ENCODE data around the gene PDE8A. TPM values are rescaled to one million over a fixed set of nuclear protein-coding genes. Genes with fewer than 3 reads are reported as not detected.

Gene PDE8A
- total RNA-seq, 2 donors from 2014 or later: 63.3 to 85.3 TPM

GRCh38 chr15:85142312-85142711 is 160.7 kb downstream of the PDE8A start:
- no peak for TF ChIP-seq CTCF (IDR thresholded peaks at IDR 0.05)
- DNase-seq: no peak
- intact Hi-C loops (cut with DNase I): no loop called here
- no peaks in the 10 kb centered on the region for H3K9me3 ChIP-seq
- no peak overlapping the region for H3K9ac ChIP-seq (ENCODE audit: low read depth in 2 of 2, low read length in 2 of 2)
- no peaks in the 10 kb centered on the region for H3K27me3 ChIP-seq
- no peaks in the 10 kb centered on the region for H3K4me1 ChIP-seq
- H3K27ac ChIP-seq: no peak overlapping the region
- H3K36me3 ChIP-seq: no peaks in the 10 kb centered on the region
- no peak overlapping the region for H3K4me3 ChIP-seq

- TF ChIP-seq CTCF (IDR thresholded peaks at IDR 0.05): no peak
- intact Hi-C loops (cut with DNase I): no loop called here
- Histone ChIP-seq H3K36me3 (no peaks in the 10 kb centered on the region), H3K4me1 (no peaks in the 10 kb centered on the region), H3K27me3 (no peaks in the 10 kb centered on the region), H3K9me3 (no peaks in the 10 kb centered on the region), H3K27ac (no peak overlapping the region), H3K4me3 (no peak overlapping the region), H3K9ac (ENCODE audit: low read depth in 2 of 2, low read length in 2 of 2) (no peak overlapping the region)
- DNase-seq: no peak
Observed at GRCh38 chr15:85149465-85150129, 167.9 kb downstream of the PDE8A start.

GRCh38 chr15:85150130-85150480 is 168.4 kb downstream of the PDE8A start:
- H3K9me3 ChIP-seq: no peaks in the 10 kb centered on the region
- H3K27ac ChIP-seq: no peak overlapping the region
- no peak for TF ChIP-seq CTCF (IDR thresholded peaks at IDR 0.05)
- no peak overlapping the region for H3K9ac ChIP-seq (ENCODE audit: low read depth in 2 of 2, low read length in 2 of 2)
- no peak for DNase-seq
- no peak overlapping the region for H3K4me3 ChIP-seq
- H3K27me3 ChIP-seq: no peaks in the 10 kb centered on the region
- no peaks in the 10 kb centered on the region for H3K4me1 ChIP-seq
- H3K36me3 ChIP-seq: no peaks in the 10 kb centered on the region
- intact Hi-C loops (cut with DNase I): no loop called here

GRCh38 chr15:85151145-85151544 is 169.5 kb downstream of the PDE8A start:
- DNase-seq: no peak
- no peak for TF ChIP-seq CTCF (IDR thresholded peaks at IDR 0.05)
- intact Hi-C loops (cut with DNase I): no loop called here

GRCh38 chr15:85151861-85152260 is 170.2 kb downstream of the PDE8A start:
- no peak overlapping the region for H3K27ac ChIP-seq
- DNase-seq: no peak
- no peaks in the 10 kb centered on the region for H3K36me3 ChIP-seq
- H3K4me1 ChIP-seq: no peaks in the 10 kb centered on the region
- H3K4me3 ChIP-seq: no peak overlapping the region
- intact Hi-C loops (cut with DNase I): no loop called here
- TF ChIP-seq CTCF (IDR thresholded peaks at IDR 0.05): no peak
- no peaks in the 10 kb centered on the region for H3K9me3 ChIP-seq
- H3K9ac ChIP-seq (ENCODE audit: low read depth in 2 of 2, low read length in 2 of 2): no peak overlapping the region
- no peaks in the 10 kb centered on the region for H3K27me3 ChIP-seq

More at GRCh38 chr15:85151145-85151544, 169.5 kb downstream of the PDE8A start:
- H3K4me1 ChIP-seq: no peaks in the 10 kb centered on the region
- no peaks in the 10 kb centered on the region for H3K36me3 ChIP-seq
- no peak overlapping the region for H3K9ac ChIP-seq (ENCODE audit: low read depth in 2 of 2, low read length in 2 of 2)
- no peaks in the 10 kb centered on the region for H3K27me3 ChIP-seq
- H3K27ac ChIP-seq: no peak overlapping the region
- H3K9me3 ChIP-seq: no peaks in the 10 kb centered on the region
- no peak overlapping the region for H3K4me3 ChIP-seq
